T-cell (primary cell): Measurements from ENCODE around the gene DRD1. TPM values are rescaled to one million over a fixed set of nuclear protein-coding genes. Genes with fewer than 3 reads are reported as not detected.

Experiments used
- ATAC-seq, 4 experiments: fragments of 200-7000 bp in 3 of 4; fragments of 150-1000 bp in 1 of 4; cut with Tn5 transposase; replicated peaks in 1 of 4; 1 replicate in 3 of 4; 2 replicates in 1 of 4; pipeline ENCODE4 v1.10.0; 2021; ENCODE audit warnings: moderate library complexity in 3 of 4, mild to moderate bottlenecking in 2 of 4, moderate number of reproducible peaks in 1 of 4
- CTCF ChIA-PET, 2 donors: fragments of 300-600 bp; sonication (Branson Sonifier 250); formaldehyde crosslinking; loops; one replicate each; lab custom pipeline; 2022; ENCODE audit warnings: antibody characterized with exemption in 2 of 2; lab: Charles Lee
- POLR2A ChIA-PET, 2 donors: fragments of 300-600 bp; sonication (Branson Sonifier 250); formaldehyde crosslinking; loops; one replicate each; lab custom pipeline; 2022; ENCODE audit warnings: antibody characterized with exemption in 2 of 2; lab: Charles Lee
- DNase-seq, 35 experiments: peaks; one replicate each; pipeline versions ENCODE4 v3.0.0 to v3.0.0-alpha.2; 2013 to 2023
- H3K27ac ChIP-seq: one replicate; pipeline ENCODE4 v1.5.1; 2013; ENCODE audit warnings: low read length
- H3K27me3 ChIP-seq, 2 experiments: replicated peaks in 1 of 2; 1 replicate in 1 of 2; 2 replicates in 1 of 2; pipeline versions ENCODE4 v1.6.1 to v1.7.0; 2013; ENCODE audit warnings: low read length in 1 of 2, mixed read lengths in 1 of 2; ENCODE audit not compliant: control insufficient read depth in 2 of 2, insufficient read depth in 2 of 2; ENCODE audit errors: extremely low read depth in 1 of 2
- H3K36me3 ChIP-seq, 2 donors: 1 replicate in 1 of 2; 2 replicates in 1 of 2; pipeline versions ENCODE4 v1.6.1 to v1.7.0; 2013; ENCODE audit warnings: low read length in 1 of 2; ENCODE audit not compliant: control insufficient read depth in 2 of 2, insufficient read depth in 1 of 2; ENCODE audit errors: extremely low read depth in 1 of 2
- H3K4me1 ChIP-seq, 2 experiments: 1 replicate in 1 of 2; 2 replicates in 1 of 2; pipeline versions ENCODE4 v1.6.1 to v1.7.0; 2013; ENCODE audit warnings: low read length in 2 of 2, mixed read lengths in 1 of 2; ENCODE audit not compliant: insufficient read depth in 2 of 2, control insufficient read depth in 1 of 2; ENCODE audit errors: extremely low read depth in 1 of 2
- H3K4me3 ChIP-seq, 2 donors: 1 replicate in 1 of 2; 2 replicates in 1 of 2; pipeline versions ENCODE4 v1.5.1 to v1.7.0; 2013; ENCODE audit warnings: mild to moderate bottlenecking in 2 of 2, low read length in 1 of 2, moderate library complexity in 1 of 2; ENCODE audit not compliant: control insufficient read depth in 1 of 2; ENCODE audit errors: extremely low read depth in 1 of 2
- H3K9me3 ChIP-seq: 2 replicates; pipeline ENCODE4 v1.7.0; 2013
- H3K27ac Mint-ChIP-seq, 2 donors: one replicate each; pipeline ENCODE4 v1.8.0; 2020 to 2021; ENCODE audit warnings: mild to moderate bottlenecking in 2 of 2, mixed read lengths in 2 of 2
- H3K27me3 Mint-ChIP-seq, 2 donors: one replicate each; pipeline ENCODE4 v1.8.0; 2021 to 2022; ENCODE audit warnings: mixed read lengths in 2 of 2
- H3K36me3 Mint-ChIP-seq: one replicate; pipeline ENCODE4 v1.8.0; 2021; ENCODE audit warnings: mixed read lengths
- H3K4me1 Mint-ChIP-seq, 3 donors: one replicate each; pipeline ENCODE4 v1.8.0; 2020 to 2022; ENCODE audit warnings: mixed read lengths in 3 of 3, mild to moderate bottlenecking in 1 of 3
- H3K4me3 Mint-ChIP-seq, 3 donors: one replicate each; pipeline ENCODE4 v1.8.0; 2020 to 2022; ENCODE audit warnings: mild to moderate bottlenecking in 3 of 3, mixed read lengths in 3 of 3, moderate library complexity in 3 of 3
- H3K9me3 Mint-ChIP-seq, 3 donors: one replicate each; pipeline ENCODE4 v1.8.0; 2020 to 2022; ENCODE audit warnings: mixed read lengths in 3 of 3
- WGBS: methylation state at CpG from one replicate; pipeline ENCODE4 v1.1.5; 2013; ENCODE audit warnings: missing lambda C conversion rate; ENCODE audit not compliant: insufficient coverage; 5-methylcytosine and 5-hydroxymethylcytosine counted together
- total RNA-seq, 35 experiments: library from RNA in 6 of 35; stranded (reverse) in 6 of 35; fragments of 120-200 nt in 1 of 35; gene quantifications; one replicate each; pipeline versions ENCODE4 v1.2.1 to v1.2.4 and lab custom pipeline; 2013 to 2026

DRD1 gene
- total RNA-seq, 5 donors from 2014 or later (not counting 1 experiment from before 2014, with no cell fraction given): not detected

DNA sequence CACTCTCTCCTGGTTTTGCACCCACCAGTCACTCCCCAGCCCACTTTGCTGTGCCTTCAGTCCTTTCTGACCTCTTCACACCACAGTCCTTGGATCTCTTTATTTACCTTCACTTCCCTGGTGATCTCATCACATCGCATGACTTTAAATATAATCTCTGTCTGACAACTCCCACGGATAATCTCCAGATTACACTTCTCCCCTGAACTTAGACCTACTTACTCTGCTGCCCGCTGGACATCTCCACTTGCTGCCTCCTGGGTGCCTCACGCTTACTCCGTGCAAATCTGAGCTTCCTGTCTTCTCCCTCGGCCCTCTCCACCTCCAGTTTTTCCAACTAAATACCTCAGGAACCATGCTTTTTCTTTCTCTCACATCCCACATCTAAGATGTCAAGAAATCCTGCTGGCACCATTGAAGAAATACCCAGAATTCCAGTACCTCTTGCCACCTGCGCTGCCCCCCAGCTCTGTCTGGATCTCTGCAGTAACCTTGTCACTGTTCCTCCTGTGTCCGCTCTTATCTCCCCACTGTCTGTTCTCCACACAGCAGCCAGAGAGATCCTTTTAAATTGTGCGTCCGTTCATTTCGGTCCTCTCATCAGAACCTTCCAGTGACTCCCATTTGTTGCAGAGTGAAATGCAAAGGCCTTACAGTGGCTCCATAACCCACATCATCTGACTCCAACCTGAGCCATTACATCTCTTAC, 43.7 kb upstream of the DRD1 start:
- Histone ChIP-seq H3K36me3 (peaks cover 0 to 54% of the 10 kb centered on the region in 2 donors), H3K27me3 (no peaks in the 10 kb centered on the region), H3K4me1 (peaks cover 0 to 35% of the 10 kb centered on the region in 2 experiments), H3K27ac (no peak overlapping the region), H3K9me3 (no peaks in the 10 kb centered on the region), H3K4me3 (no peak overlapping the region)
- Mint-ChIP-seq H3K4me3 (peak overlapping the region in 1 of 3 donors; percentile 31), H3K27ac (peak overlapping the region; percentile 11 to 24), H3K36me3 (peaks cover 59% of the 10 kb centered on the region), H3K27me3 (no peaks in the 10 kb centered on the region), H3K4me1 (peaks cover 77 to 79% (median 77%) of the 10 kb centered on the region in 3 donors), H3K9me3 (no peaks in the 10 kb centered on the region)
- DNase-seq: no peak
- ChIA-PET CTCF (no interaction called here), POLR2A (no interaction called here)
- no peak for ATAC-seq
- WGBS: 88% methylated on average over 11 of the region's 11 CpGs

DNA sequence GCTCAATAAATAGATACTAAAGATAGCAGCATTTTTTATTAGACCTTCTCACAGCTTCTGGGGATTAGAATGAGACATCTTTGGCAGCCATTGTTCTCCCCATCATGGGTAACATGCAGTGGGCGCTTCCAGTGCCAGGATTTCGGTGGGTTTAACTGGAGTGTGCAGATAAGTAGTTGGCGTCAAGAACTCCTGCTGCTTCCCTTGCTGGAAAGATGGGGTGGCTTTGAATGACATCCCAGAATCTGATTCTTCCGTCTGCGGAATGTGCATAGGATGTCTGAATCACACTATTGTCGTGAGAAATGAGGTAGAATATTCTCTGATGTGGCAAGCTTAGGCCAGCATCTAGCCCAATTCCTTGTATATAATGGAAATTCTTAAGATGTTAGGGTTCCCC, 41.6 kb upstream of the DRD1 start:
- Histone ChIP-seq H3K27ac (no peak overlapping the region), H3K27me3 (no peaks in the 10 kb centered on the region), H3K4me3 (no peak overlapping the region), H3K9me3 (no peaks in the 10 kb centered on the region), H3K36me3 (peaks cover 0 to 49% of the 10 kb centered on the region in 2 donors), H3K4me1 (peaks cover under 1 to 50% of the 10 kb centered on the region in 2 experiments)
- ChIA-PET POLR2A (no interaction called here), CTCF (no interaction called here)
- no peak for ATAC-seq
- Mint-ChIP-seq H3K27me3 (no peaks in the 10 kb centered on the region), H3K4me3 (no peak overlapping the region), H3K4me1 (peaks cover 92 to 99% (median 93%) of the 10 kb centered on the region in 3 donors), H3K36me3 (peaks cover 62% of the 10 kb centered on the region), H3K27ac (no peak overlapping the region), H3K9me3 (no peaks in the 10 kb centered on the region)
- no peak for DNase-seq
- WGBS: 89% methylated on average over 3 of the region's 6 CpGs

DNA sequence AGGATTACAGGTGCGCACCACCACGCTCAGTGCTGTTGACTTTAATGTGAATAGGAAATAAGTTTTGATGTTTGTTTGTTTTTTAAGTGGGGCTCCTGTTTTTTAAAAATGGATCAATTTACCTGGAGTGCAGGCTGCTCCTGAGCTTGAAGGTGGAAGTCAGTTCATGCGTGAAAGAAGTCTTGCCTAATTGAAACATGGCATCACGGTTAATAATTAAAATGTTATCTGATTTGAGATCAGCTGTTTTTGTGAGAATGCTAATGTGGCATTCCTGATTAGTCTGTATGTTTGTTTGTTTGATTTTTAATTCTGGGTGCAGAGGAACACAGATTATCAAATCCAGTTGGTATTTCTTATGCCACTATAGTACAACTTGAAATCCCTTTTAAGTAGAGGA, 40.8 kb upstream of the DRD1 start:
- H3K4me3 ChIP-seq: no peak overlapping the region
- no peaks in the 10 kb centered on the region for H3K9me3 ChIP-seq
- no peak overlapping the region for H3K27ac ChIP-seq
- peak overlapping the region in 1 of 3 donors; percentile 15 for H3K4me3 Mint-ChIP-seq
- no peak for ATAC-seq
- peaks cover 64% of the 10 kb centered on the region for H3K36me3 Mint-ChIP-seq
- no peaks in the 10 kb centered on the region for H3K9me3 Mint-ChIP-seq
- no peaks in the 10 kb centered on the region for H3K27me3 ChIP-seq
- no peaks in the 10 kb centered on the region for H3K27me3 Mint-ChIP-seq
- H3K4me1 Mint-ChIP-seq: peaks cover 92 to 99% (median 93%) of the 10 kb centered on the region in 3 donors
- CTCF ChIA-PET: interaction anchor here in 1 of 2 donors (0.6 kb wide), 1 partner anchor 36 kb away, joined by 6 read pairs; no protein-coding TSS in a partner anchor
- 86% methylated on average over 2 of the region's 4 CpGs for WGBS
- no peak for DNase-seq
- H3K27ac Mint-ChIP-seq: peak overlapping the region in 1 of 2 donors; percentile 30
- POLR2A ChIA-PET: no interaction called here
- peaks cover 5 to 58% of the 10 kb centered on the region in 2 experiments for H3K4me1 ChIP-seq
- H3K36me3 ChIP-seq: peaks cover 0 to 48% of the 10 kb centered on the region in 2 donors

DNA sequence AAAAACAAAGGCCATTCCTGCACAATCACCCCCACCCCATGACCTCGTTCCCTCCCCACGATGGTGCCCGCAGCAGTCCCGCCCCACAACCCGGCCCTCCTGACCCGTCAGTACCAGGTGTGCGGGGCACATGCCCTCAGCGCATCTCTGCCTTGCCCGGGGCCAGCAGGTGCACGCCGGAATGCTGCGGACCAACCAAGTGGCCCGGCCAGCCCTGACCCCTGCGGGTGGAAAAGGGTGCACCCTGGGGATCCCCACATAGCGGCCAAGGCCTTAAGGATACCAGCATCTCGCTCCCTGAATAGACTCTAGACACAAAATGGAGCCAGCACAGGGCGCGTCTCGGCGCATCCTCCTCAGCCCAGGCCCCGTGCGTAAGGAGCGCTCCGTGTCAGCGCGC, 40.3 kb upstream of the DRD1 start:
- H3K4me3 ChIP-seq: no peak overlapping the region
- no peaks in the 10 kb centered on the region for H3K9me3 ChIP-seq
- ATAC-seq: no peak
- CTCF ChIA-PET: no interaction called here
- peaks cover 91 to 99% (median 93%) of the 10 kb centered on the region in 3 donors for H3K4me1 Mint-ChIP-seq
- no peaks in the 10 kb centered on the region for H3K27me3 ChIP-seq
- peaks cover 10 to 58% of the 10 kb centered on the region in 2 experiments for H3K4me1 ChIP-seq
- POLR2A ChIA-PET: no interaction called here
- H3K4me3 Mint-ChIP-seq: peak overlapping the region in 2 of 3 donors; percentile 15 to 59
- no peak overlapping the region for H3K27ac ChIP-seq
- no peaks in the 10 kb centered on the region for H3K27me3 Mint-ChIP-seq
- peaks cover 59% of the 10 kb centered on the region for H3K36me3 Mint-ChIP-seq
- peak overlapping the region in 1 of 2 donors; percentile 75 for H3K27ac Mint-ChIP-seq
- DNase-seq: no peak
- H3K36me3 ChIP-seq: peaks cover 0 to 46% of the 10 kb centered on the region in 2 donors
- no peaks in the 10 kb centered on the region for H3K9me3 Mint-ChIP-seq
- 98% methylated on average over 26 of the region's 26 CpGs for WGBS

DNA sequence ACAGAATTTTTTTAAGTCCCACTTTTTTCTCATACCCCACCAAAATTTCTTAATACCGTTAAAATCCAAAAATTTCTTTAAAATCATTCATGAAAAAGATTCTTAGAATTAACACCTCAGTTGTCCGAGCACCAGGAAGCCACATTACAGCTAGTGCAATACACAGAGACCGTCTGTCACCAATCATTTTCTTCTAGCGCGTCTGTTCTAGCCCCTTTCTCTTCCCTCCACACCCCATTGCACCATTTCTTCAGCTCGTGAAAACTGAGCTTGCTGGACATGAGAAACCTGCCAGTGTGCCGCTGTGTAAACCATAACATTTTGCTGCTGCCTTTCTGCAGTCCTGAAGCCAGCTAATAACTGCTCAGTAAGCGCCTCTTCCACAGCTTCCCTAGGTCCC, 39.4 kb upstream of the DRD1 start:
- Mint-ChIP-seq H3K27ac (peak overlapping the region; percentile 10 to 75), H3K4me1 (peaks cover 81 to 92% (median 85%) of the 10 kb centered on the region in 3 donors), H3K36me3 (peaks cover 54% of the 10 kb centered on the region), H3K9me3 (no peaks in the 10 kb centered on the region), H3K4me3 (peak overlapping the region in 2 of 3 donors; percentile 33 to 59), H3K27me3 (no peaks in the 10 kb centered on the region)
- CTCF ChIA-PET: no interaction called here
- no peaks in the 10 kb centered on the region for H3K9me3 ChIP-seq
- peaks cover 0 to 44% of the 10 kb centered on the region in 2 donors for H3K36me3 ChIP-seq
- ATAC-seq (no peak), DNase-seq (no peak)
- no peak overlapping the region for H3K4me3 ChIP-seq
- H3K4me1 ChIP-seq: peaks cover 10 to 58% of the 10 kb centered on the region in 2 experiments
- H3K27ac ChIP-seq: no peak overlapping the region
- H3K27me3 ChIP-seq: no peaks in the 10 kb centered on the region
- POLR2A ChIA-PET: interaction anchor here in 1 of 2 donors (0.5 kb wide), 1 partner anchor 13 kb away, joined by 5 read pairs; no protein-coding TSS in a partner anchor
- 76% methylated on average over 8 of the region's 8 CpGs for WGBS

DNA sequence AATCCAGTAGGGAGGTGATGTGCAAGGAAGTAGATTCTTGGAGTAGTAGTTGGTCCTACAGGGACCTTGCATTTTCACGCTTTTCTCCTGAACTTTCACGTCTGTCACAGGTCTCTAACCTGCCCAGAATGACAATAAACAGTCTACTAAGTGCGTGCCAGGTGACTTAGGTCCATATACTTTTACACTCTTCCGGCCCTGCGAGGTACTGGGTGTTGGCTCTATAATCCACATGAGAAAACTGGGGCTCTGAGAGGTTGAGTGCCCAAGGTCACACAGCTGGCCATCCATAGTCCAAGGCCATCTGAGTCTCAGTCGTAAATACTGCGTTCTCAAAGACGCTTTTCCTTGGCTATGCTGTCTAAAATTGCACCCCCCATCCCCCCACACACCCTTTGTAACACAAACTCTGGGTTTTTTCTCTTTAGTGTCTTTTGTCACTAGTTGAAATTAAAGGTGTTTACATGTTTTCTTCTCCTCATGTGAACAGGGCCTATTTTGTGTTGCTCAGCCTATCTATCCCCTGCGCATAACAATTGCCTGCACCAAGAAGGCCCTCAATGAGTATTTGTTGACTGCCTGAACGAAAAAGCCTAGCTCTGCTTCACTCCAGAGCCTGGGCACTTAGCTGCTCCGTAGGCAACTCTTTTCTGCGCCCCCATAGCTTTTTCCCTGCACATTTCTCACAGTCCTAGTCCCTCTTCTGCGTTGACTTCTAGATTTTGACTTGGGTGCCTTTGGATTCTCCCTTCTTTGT, 35.3 kb upstream of the DRD1 start:
- Histone ChIP-seq H3K9me3 (no peaks in the 10 kb centered on the region), H3K36me3 (peaks cover 0 to 22% of the 10 kb centered on the region in 2 donors), H3K4me1 (peaks cover 10 to 44% of the 10 kb centered on the region in 2 experiments), H3K27ac (peak overlapping the region; percentile 42), H3K27me3 (peaks cover 0 to 4% of the 10 kb centered on the region in 2 experiments), H3K4me3 (peak overlapping the region; percentile 65 to 85)
- Mint-ChIP-seq H3K4me1 (peaks cover 56 to 59% (median 57%) of the 10 kb centered on the region in 3 donors), H3K36me3 (peaks cover 25% of the 10 kb centered on the region), H3K9me3 (no peaks in the 10 kb centered on the region), H3K27me3 (no peaks in the 10 kb centered on the region), H3K27ac (peak overlapping the region; percentile 93 to 94), H3K4me3 (peak overlapping the region; percentile 93 to 96 (median 96))
- WGBS: 21% methylated on average over 8 of the region's 13 CpGs
- ChIA-PET CTCF (interaction anchor here in 1 of 2 donors (0.9 to 2.1 kb wide), 2 partner anchors 15 to 969 kb away, joined by 3 to 12 read pairs; partner anchors contain the start of gene FAF2), POLR2A (no interaction called here)
- ATAC-seq: peak in 3 of 4 experiments; percentile 4 to 27 (median 16)
- DNase-seq: peak in 2 of 35 experiments; percentile 0 to 16
